H9 (cell line): ENCODE measurements around the gene ZNF319. TPM values are rescaled to one million over a fixed set of nuclear protein-coding genes. Genes with fewer than 3 reads are reported as not detected.

Experiments
- DNase-seq: peaks from one replicate; pipeline ENCODE4 v3.0.0-alpha.2; 2017
- H2AFZ ChIP-seq: one replicate; pipeline ENCODE4 v1.6.1; 2013; ENCODE audit warnings: mild to moderate bottlenecking, low read length, control low read depth, moderate library complexity
- H2AK5ac ChIP-seq: 2 replicates; pipeline ENCODE4 v1.6.1; 2013; ENCODE audit warnings: low read length, control low read depth, mixed read lengths; ENCODE audit not compliant: insufficient read length
- H2BK120ac ChIP-seq: one replicate; pipeline ENCODE4 v1.6.1; 2013; ENCODE audit warnings: low read depth, mild to moderate bottlenecking, low read length, control low read depth, inconsistent platforms; ENCODE audit not compliant: poor library complexity, severe bottlenecking
- H2BK12ac ChIP-seq: 2 replicates; pipeline ENCODE4 v1.6.1; 2013; ENCODE audit warnings: low read length, control low read depth, mixed read lengths, low read depth; ENCODE audit not compliant: insufficient read length
- H2BK15ac ChIP-seq: 2 replicates; pipeline ENCODE4 v1.6.1; 2013; ENCODE audit warnings: low read depth, low read length, control low read depth
- H2BK20ac ChIP-seq: one replicate; pipeline ENCODE4 v1.6.1; 2013; ENCODE audit warnings: low read depth, mild to moderate bottlenecking, low read length, control low read depth, inconsistent platforms; ENCODE audit not compliant: poor library complexity, severe bottlenecking
- H2BK5ac ChIP-seq: 2 replicates; pipeline ENCODE4 v1.6.1; 2013; ENCODE audit warnings: low read length, control low read depth, mixed read lengths; ENCODE audit not compliant: insufficient read length
- H3K14ac ChIP-seq: 2 replicates; pipeline ENCODE4 v1.6.1; 2013; ENCODE audit warnings: low read length, control low read depth; ENCODE audit not compliant: insufficient read depth
- H3K18ac ChIP-seq: 2 replicates; pipeline ENCODE4 v1.6.1; 2013; ENCODE audit warnings: low read depth, mild to moderate bottlenecking, mixed read lengths, low read length, control low read depth; ENCODE audit not compliant: insufficient read length
- H3K23ac ChIP-seq: 2 replicates; pipeline ENCODE4 v1.6.1; 2013; ENCODE audit warnings: low read length, control low read depth, mixed read lengths, low read depth; ENCODE audit not compliant: insufficient read length
- H3K23me2 ChIP-seq: 2 replicates; pipeline ENCODE4 v1.6.1; 2013; ENCODE audit warnings: low read depth, mild to moderate bottlenecking, mixed read lengths, low read length, control low read depth; ENCODE audit not compliant: insufficient read length, poor library complexity, severe bottlenecking
- H3K27ac ChIP-seq: 2 replicates; pipeline ENCODE4 v1.5.1; 2013; ENCODE audit warnings: low read length, control low read depth, mixed read lengths, low read depth; ENCODE audit not compliant: insufficient read length
- H3K27me3 ChIP-seq: 2 replicates; pipeline ENCODE4 v1.6.1; 2013; ENCODE audit warnings: low read length, control low read depth, inconsistent platforms; ENCODE audit not compliant: insufficient read depth
- H3K4ac ChIP-seq: 2 replicates; pipeline ENCODE4 v1.6.1; 2013; ENCODE audit warnings: low read depth, mild to moderate bottlenecking, control low read depth, inconsistent platforms, low read length, moderate library complexity
- H3K4me1 ChIP-seq: 2 replicates; pipeline ENCODE4 v1.6.1; 2013; ENCODE audit warnings: low read length, control low read depth, inconsistent platforms; ENCODE audit not compliant: insufficient read depth
- H3K4me2 ChIP-seq: 2 replicates; pipeline ENCODE4 v1.6.1; 2013; ENCODE audit warnings: low read length, control low read depth, mixed read lengths; ENCODE audit not compliant: insufficient read length, insufficient read depth
- H3K56ac ChIP-seq: 2 replicates; pipeline ENCODE4 v1.6.1; 2013; ENCODE audit warnings: low read depth, mild to moderate bottlenecking, mixed read lengths, low read length, control low read depth; ENCODE audit not compliant: insufficient read length
- H3K79me1 ChIP-seq: 2 replicates; pipeline ENCODE4 v1.6.1; 2013; ENCODE audit warnings: low read depth, mild to moderate bottlenecking, moderate library complexity, low read length, control low read depth, inconsistent platforms; ENCODE audit not compliant: insufficient read depth, poor library complexity, severe bottlenecking
- H3K79me2 ChIP-seq: 2 replicates; pipeline ENCODE4 v1.6.1; 2013; ENCODE audit warnings: low read length, control low read depth, inconsistent platforms; ENCODE audit not compliant: insufficient read depth
- H3K9ac ChIP-seq: 2 replicates; pipeline ENCODE4 v1.6.1; 2013; ENCODE audit warnings: low read length, control low read depth, mixed read lengths; ENCODE audit not compliant: insufficient read length; ENCODE audit errors: extremely low read depth
- H3K9me3 ChIP-seq: one replicate; pipeline ENCODE4 v1.6.1; 2013; ENCODE audit warnings: low read depth, low read length, inconsistent platforms; ENCODE audit not compliant: control insufficient read depth
- H3T11ph ChIP-seq: one replicate; pipeline ENCODE4 v1.6.1; 2013; ENCODE audit warnings: mild to moderate bottlenecking, low read length, control low read depth, inconsistent platforms
- H4K20me1 ChIP-seq: one replicate; pipeline ENCODE4 v1.6.1; 2013; ENCODE audit not compliant: control insufficient read depth, insufficient read length, insufficient read depth
- H4K5ac ChIP-seq: 2 replicates; pipeline ENCODE4 v1.6.1; 2013; ENCODE audit warnings: low read depth, mild to moderate bottlenecking, mixed read lengths, low read length, control low read depth; ENCODE audit not compliant: insufficient read length
- H4K8ac ChIP-seq: replicated peaks from 2 replicates; pipeline ENCODE4 v1.6.1; 2013; ENCODE audit warnings: low read length, control low read depth, mixed read lengths, low read depth; ENCODE audit not compliant: insufficient read length
- H4K91ac ChIP-seq: 2 replicates; pipeline ENCODE4 v1.6.1; 2013; ENCODE audit warnings: low read depth, mild to moderate bottlenecking, moderate library complexity, mixed read lengths, low read length, control low read depth; ENCODE audit not compliant: insufficient read length
- H3K27ac Mint-ChIP-seq, 3 experiments: 2 replicates in 2 of 3; 3 replicates in 1 of 3; pipeline ENCODE4 v1.8.0; 2020 to 2021; ENCODE audit warnings: mixed read lengths in 3 of 3, mild to moderate bottlenecking in 1 of 3, moderate library complexity in 1 of 3
- H3K27me3 Mint-ChIP-seq: 2 replicates; pipeline ENCODE4 v1.8.0; 2021; ENCODE audit warnings: low read depth, mild to moderate bottlenecking, moderate library complexity, mixed read lengths
- H3K36me3 Mint-ChIP-seq, 3 experiments: 2 replicates in 2 of 3; 3 replicates in 1 of 3; pipeline ENCODE4 v1.8.0; 2020 to 2021; ENCODE audit warnings: low read depth in 3 of 3, mixed read lengths in 3 of 3; ENCODE audit not compliant: insufficient read depth in 1 of 3
- H3K4me1 Mint-ChIP-seq, 2 experiments: 2 replicates each; pipeline ENCODE4 v1.8.0; 2020; ENCODE audit warnings: mixed read lengths in 2 of 2
- H3K4me3 Mint-ChIP-seq, 2 experiments: 2 replicates in 1 of 2; 3 replicates in 1 of 2; pipeline ENCODE4 v1.8.0; 2020 to 2021; ENCODE audit warnings: mild to moderate bottlenecking in 2 of 2, mixed read lengths in 2 of 2, moderate library complexity in 1 of 2
- H3K9me3 Mint-ChIP-seq, 2 experiments: 2 replicates in 1 of 2; 3 replicates in 1 of 2; pipeline ENCODE4 v1.8.0; 2020; ENCODE audit warnings: mild to moderate bottlenecking in 2 of 2, mixed read lengths in 2 of 2, moderate library complexity in 1 of 2
- CTCF ChIP-seq: fragments of 200-600 bp; sonication (generic); conservative IDR thresholded peaks from 3 replicates; pipeline ENCODE4 v1.8.0; 2021; ENCODE audit warnings: antibody characterized with exemption, mild to moderate bottlenecking
- WGBS: extraction: QIAGEN DNeasy Blood & Tissue Kit; methylation state at CpG from one replicate; pipeline ENCODE4 v1.1.7; 2013; ENCODE audit warnings: missing lambda C conversion rate, low lambda C conversion rate, mixed read lengths; ENCODE audit not compliant: insufficient read length; ENCODE audit errors: extremely low coverage; 5-methylcytosine and 5-hydroxymethylcytosine counted together
- total RNA-seq: library from RNA; stranded (reverse); gene quantifications from 2 replicates; pipeline ENCODE4 v1.2.1, GENCODE V29; 2021

ZNF319 gene
- total RNA-seq, 1 experiment from 2014 or later: 5.6 TPM

- H3K23me2 ChIP-seq: peaks cover 3% of the 10 kb centered on the region
- WGBS: no CpG with 5 or more reads among the region's 4 CpGs
- no peak overlapping the region for H3K27ac ChIP-seq
- H3K4ac ChIP-seq: no peak overlapping the region
- H4K5ac ChIP-seq: no peak overlapping the region
- H3T11ph ChIP-seq: no peak overlapping the region
- H3K56ac ChIP-seq: no peak overlapping the region
- no peak overlapping the region for H4K91ac ChIP-seq
- H3K79me2 ChIP-seq: no peaks in the 10 kb centered on the region
- peaks cover 2% of the 10 kb centered on the region; the same call in 1 of the 2 replicates for H3K4me1 ChIP-seq
- DNase-seq: peak; percentile 59
- no peak overlapping the region for H2BK15ac ChIP-seq
- H3K18ac ChIP-seq: no peak overlapping the region
- peaks cover 4 to 14% (median 12%) of the 10 kb centered on the region in 3 experiments; a peak in 6 of 7 replicates for H3K36me3 Mint-ChIP-seq
- H2AFZ ChIP-seq: no peak overlapping the region
- H4K20me1 ChIP-seq: no peaks in the 10 kb centered on the region
- no peak overlapping the region for H2BK120ac ChIP-seq
- no peak overlapping the region for H3K4me3 Mint-ChIP-seq
- no peaks in the 10 kb centered on the region for H3K9me3 ChIP-seq
- no peak overlapping the region for H2BK20ac ChIP-seq
- no peak overlapping the region for H4K8ac ChIP-seq
- H3K23ac ChIP-seq: no peak overlapping the region
- no peak overlapping the region for H3K9ac ChIP-seq
- H3K4me1 Mint-ChIP-seq: peaks cover 17 to 18% of the 10 kb centered on the region in 2 experiments
- no peaks in the 10 kb centered on the region; the same call in 1 of the 2 replicates for H3K27me3 Mint-ChIP-seq
- H2BK5ac ChIP-seq: no peak overlapping the region
- H3K4me2 ChIP-seq: no peak overlapping the region
- H3K79me1 ChIP-seq: no peaks in the 10 kb centered on the region
- H3K14ac ChIP-seq: no peak overlapping the region
- no peak overlapping the region for H2AK5ac ChIP-seq
- H3K27ac Mint-ChIP-seq: no peak overlapping the region
- H3K27me3 ChIP-seq: no peaks in the 10 kb centered on the region
- no peak overlapping the region for H2BK12ac ChIP-seq
- H3K9me3 Mint-ChIP-seq: no peaks in the 10 kb centered on the region
- peak; percentile 63 for TF ChIP-seq CTCF
Observed at GRCh38 chr16:57994778-57995177, 5.7 kb downstream of the ZNF319 start.
